IPS-18c (cell line): ENCODE results near the gene AQP7.
A peak's percentile ranks its signal among the peaks of the same experiment; 100 is the strongest.
"Not testable (repeated sequence)": the region's sequence is repeated elsewhere in the genome, so short reads cannot be mapped to it uniquely, and the experiment has no call there.

Source experiments
- H3K4me3 ChIP-seq: 2 replicates; pipeline ENCODE4 v1.7.0; 2013; ENCODE audit warnings: low read depth, mild to moderate bottlenecking, low read length, moderate library complexity; ENCODE audit not compliant: insufficient read depth
- H3K9me3 ChIP-seq: one replicate; pipeline ENCODE4 v1.6.1; 2013; ENCODE audit warnings: mild to moderate bottlenecking, low read length, moderate library complexity; ENCODE audit not compliant: control insufficient read depth, insufficient read depth

Gene AQP7

GRCh38 chr9:33385536-33385935 lies 16.8 kb downstream of the AQP7 start:
- not testable (repeated sequence) for H3K9me3 ChIP-seq, H3K4me3 ChIP-seq

- not testable (repeated sequence) for H3K4me3 ChIP-seq, H3K9me3 ChIP-seq
Measured at GRCh38 chr9:33383396-33383795, 19.0 kb downstream of the AQP7 start.

GRCh38 chr9:33382397-33382796 lies 20.0 kb downstream of the AQP7 start:
- not testable (repeated sequence) for H3K9me3 ChIP-seq, H3K4me3 ChIP-seq

- peak overlapping the region; percentile 17; the same call in 1 of the 2 replicates for H3K4me3 ChIP-seq
- no peaks in the 10 kb centered on the region for H3K9me3 ChIP-seq
Measured at GRCh38 chr9:33381231-33381791, 21.1 kb downstream of the AQP7 start.

- Histone ChIP-seq H3K4me3 (peak overlapping the region; percentile 17; the same call in 1 of the 2 replicates), H3K9me3 (no peaks in the 10 kb centered on the region)
Measured at GRCh38 chr9:33380390-33381094, 21.8 kb downstream of the AQP7 start.

- H3K4me3 ChIP-seq: no peak overlapping the region
- H3K9me3 ChIP-seq: no peaks in the 10 kb centered on the region
Measured at GRCh38 chr9:33379666-33380389, 22.5 kb downstream of the AQP7 start.

GRCh38 chr9:33378121-33378795 lies 24.1 kb downstream of the AQP7 start:
- H3K9me3 ChIP-seq: no peaks in the 10 kb centered on the region
- no peak overlapping the region for H3K4me3 ChIP-seq

GRCh38 chr9:33377089-33377715 lies 25.2 kb downstream of the AQP7 start:
- H3K9me3 ChIP-seq: no peaks in the 10 kb centered on the region

GRCh38 chr9:33375841-33376321 lies 26.5 kb downstream of the AQP7 start:
- Histone ChIP-seq H3K4me3 (no peak overlapping the region), H3K9me3 (no peaks in the 10 kb centered on the region)

More at GRCh38 chr9:33377089-33377715, 25.2 kb downstream of the AQP7 start:
- H3K4me3 ChIP-seq: no peak overlapping the region

- no peak overlapping the region for H3K4me3 ChIP-seq
- no peaks in the 10 kb centered on the region for H3K9me3 ChIP-seq
Measured at GRCh38 chr9:33375238-33375840, 27.0 kb downstream of the AQP7 start.

- no peak overlapping the region for H3K4me3 ChIP-seq
- no peaks in the 10 kb centered on the region for H3K9me3 ChIP-seq
Measured at GRCh38 chr9:33374634-33375237, 27.6 kb downstream of the AQP7 start.

GRCh38 chr9:33374190-33374589 lies 28.2 kb downstream of the AQP7 start:
- Histone ChIP-seq H3K4me3 (no peak overlapping the region), H3K9me3 (no peaks in the 10 kb centered on the region)

- H3K4me3 ChIP-seq: no peak overlapping the region
- no peaks in the 10 kb centered on the region for H3K9me3 ChIP-seq
Measured at GRCh38 chr9:33372900-33373299, 29.5 kb downstream of the AQP7 start.

- no peak overlapping the region for H3K4me3 ChIP-seq
- H3K9me3 ChIP-seq: no peaks in the 10 kb centered on the region
Measured at GRCh38 chr9:33366979-33367480, 35.3 kb downstream of the AQP7 start.

GRCh38 chr9:33364814-33365213 lies 37.6 kb downstream of the AQP7 start:
- not testable (repeated sequence) for H3K4me3 ChIP-seq, H3K9me3 ChIP-seq

GRCh38 chr9:33364127-33364526 lies 38.2 kb downstream of the AQP7 start:
- Histone ChIP-seq H3K4me3 (no peak overlapping the region), H3K9me3 (no peaks in the 10 kb centered on the region)
